NK-92 (cell line): ENCODE results near the gene CBY1.
"Not testable (repeated sequence)": the region's sequence is repeated elsewhere in the genome, so short reads cannot be mapped to it uniquely, and the experiment has no call there.

Experiments used
- DNase-seq: peaks from one replicate; lab custom pipeline; 2025; ENCODE audit not compliant: unreplicated experiment; lab: John Stamatoyannopoulos, UW

CBY1 gene

DNA sequence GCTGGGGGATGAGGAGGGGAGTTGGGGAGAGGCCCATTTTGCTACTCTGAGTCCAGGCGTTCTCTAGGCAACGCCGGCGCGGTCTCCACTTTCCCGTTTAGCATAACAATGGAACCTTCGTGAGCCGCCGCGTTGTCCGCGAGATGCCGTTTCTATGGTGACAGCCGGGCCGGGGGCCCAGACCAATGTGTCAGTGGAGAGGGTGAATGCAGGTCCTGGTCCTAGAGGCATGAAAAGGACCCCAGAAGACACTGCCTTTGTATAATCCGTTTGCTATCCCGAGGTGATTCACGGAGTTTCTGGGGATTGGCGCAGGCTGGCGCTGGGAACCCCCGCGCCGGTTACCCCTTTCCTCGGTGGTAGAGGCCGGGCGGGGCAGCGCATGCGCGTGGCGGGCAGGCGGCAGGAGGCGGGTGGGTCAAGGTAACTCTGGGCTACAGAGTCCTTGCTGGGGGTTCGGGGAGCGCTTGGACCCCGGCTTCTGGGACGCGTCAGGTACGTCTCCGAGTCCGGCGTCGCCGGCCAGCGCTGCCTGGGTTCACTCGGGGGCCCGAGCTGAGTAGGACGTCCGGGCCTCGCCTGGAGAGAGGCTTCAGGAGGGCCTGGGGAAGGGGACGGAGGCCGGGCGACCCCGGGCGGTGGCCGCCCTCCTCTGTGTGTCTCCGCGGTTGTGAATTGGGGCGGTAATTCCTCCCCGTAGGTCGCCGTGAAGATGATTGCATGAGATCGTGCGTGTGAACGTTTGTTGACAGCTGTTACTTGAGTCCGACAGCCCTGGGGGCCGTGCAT is at the start of gene CBY1, which contains the start of gene FAM227A:
TSS of gene CBY1 (plus strand) at position 383 of the 789 bp plus-strand sequence. CDS start 11,417 bp downstream, outside the sequence.
TSS of gene FAM227A (minus strand) at position 137 of the 789 bp plus-strand sequence. CDS start 6,224 bp downstream, outside the sequence.
- no peak for DNase-seq

GRCh38 chr22:38607680-38608079 is 48.8 kb upstream of the CBY1 start:
- DNase-seq, result no peak

DNA sequence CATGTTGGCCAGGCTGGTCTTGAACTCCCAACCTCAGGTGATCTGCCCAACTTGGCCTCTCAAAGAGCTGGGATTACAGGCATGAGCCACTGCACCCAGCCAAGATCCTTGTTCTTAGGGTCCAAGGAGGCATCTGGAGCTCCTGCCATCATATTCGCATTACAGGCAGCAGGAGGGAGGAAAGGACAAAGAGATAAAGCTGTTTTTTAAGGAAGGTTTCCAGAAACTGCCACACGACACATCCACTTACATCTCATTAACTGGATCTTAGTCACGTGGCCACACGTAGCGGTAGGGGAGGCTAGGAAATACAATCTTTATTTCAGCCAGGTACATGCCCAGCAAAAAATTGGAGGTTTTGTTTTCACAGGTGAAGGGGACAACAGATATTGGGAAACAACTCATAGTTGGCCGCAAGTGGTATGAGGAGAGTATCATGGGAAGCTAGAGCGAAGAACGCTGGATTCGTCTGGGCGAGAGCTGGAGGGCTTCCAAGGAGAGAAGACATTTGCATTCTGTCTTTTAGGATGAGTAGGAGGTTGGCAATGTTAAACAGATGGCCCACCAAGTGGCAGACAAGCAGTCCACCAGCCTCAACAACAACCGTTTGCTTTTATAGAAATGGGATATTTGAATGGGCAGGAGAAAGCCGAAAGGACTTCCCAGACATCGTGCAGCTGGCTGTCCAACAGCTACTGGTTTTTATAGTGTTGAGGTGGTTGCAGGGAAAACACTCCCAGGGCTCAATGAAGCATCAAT is 47.3 kb upstream of the CBY1 start:
- DNase-seq, result no peak

- no peak for DNase-seq
These were observed 46.2 kb upstream of the CBY1 start for GRCh38 chr22:38610234-38610633.

- no peak for DNase-seq
These were observed 44.9 kb upstream of the CBY1 start for GRCh38 chr22:38611559-38611958.

GRCh38 chr22:38612217-38613006 is 44.0 kb upstream of the CBY1 start:
- DNase-seq, result no peak

GRCh38 chr22:38613588-38613987 is 42.9 kb upstream of the CBY1 start:
- no peak for DNase-seq

- DNase-seq, result no peak
These were observed 41.9 kb upstream of the CBY1 start for GRCh38 chr22:38614332-38615063.

DNA sequence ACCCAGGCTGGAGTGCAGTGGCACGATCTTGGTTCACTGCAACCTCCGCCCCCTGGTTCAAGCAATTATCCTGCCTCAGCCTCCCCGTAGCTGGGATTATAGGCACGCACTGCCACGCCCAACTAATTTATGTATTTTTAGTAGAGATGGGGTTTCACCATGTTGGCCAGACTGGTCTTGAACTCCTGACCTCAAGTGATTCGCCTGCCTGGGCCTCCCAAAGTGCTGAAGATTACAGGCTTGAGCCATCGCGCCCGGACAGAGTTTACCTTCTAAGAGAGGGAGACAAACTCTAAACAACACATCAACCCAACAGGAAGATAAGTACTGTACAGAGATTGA is 41.4 kb upstream of the CBY1 start:
- not testable (repeated sequence) for DNase-seq

DNA sequence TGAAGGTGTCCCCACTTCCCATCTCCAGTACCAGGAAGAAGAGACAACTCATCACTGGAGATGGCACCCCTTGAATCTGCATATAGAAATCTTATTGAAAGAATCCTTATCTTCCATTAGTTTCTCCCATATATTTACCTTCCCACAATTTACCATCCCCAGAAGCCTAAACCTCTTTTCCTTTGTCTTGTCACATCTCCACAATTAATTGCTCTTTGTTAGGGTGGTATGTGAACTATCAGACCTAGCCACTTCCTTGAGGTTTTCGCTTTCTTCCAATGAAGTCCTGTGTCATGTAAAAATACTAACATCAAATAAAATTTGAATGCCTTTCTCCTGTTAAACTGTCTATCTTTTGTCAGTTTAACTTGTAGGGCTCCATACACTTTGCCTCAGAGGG is 38.2 kb upstream of the CBY1 start:
- no peak for DNase-seq

GRCh38 chr22:38618682-38619081 is 37.8 kb upstream of the CBY1 start:
- no peak for DNase-seq

DNA sequence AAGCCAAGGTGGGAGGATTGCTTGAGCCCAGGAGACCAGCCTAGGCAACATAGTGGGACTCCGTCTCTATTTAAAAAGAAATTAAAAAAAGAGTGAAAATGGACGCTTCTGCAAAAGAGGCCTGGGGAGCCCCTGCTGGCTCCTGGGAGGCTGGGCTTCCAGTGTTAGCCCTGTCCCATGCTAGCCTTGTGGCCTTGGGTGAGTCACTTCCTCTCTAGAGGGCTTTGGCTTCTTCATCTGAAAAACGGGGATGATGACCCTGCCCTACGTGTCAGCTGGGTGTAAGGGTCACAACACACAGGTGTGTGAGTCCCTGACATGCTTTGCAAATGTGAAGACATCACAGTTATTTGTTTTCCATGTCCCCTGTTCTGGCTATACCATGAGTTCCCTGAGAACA is 33.1 kb upstream of the CBY1 start:
- DNase-seq, result no peak

DNA sequence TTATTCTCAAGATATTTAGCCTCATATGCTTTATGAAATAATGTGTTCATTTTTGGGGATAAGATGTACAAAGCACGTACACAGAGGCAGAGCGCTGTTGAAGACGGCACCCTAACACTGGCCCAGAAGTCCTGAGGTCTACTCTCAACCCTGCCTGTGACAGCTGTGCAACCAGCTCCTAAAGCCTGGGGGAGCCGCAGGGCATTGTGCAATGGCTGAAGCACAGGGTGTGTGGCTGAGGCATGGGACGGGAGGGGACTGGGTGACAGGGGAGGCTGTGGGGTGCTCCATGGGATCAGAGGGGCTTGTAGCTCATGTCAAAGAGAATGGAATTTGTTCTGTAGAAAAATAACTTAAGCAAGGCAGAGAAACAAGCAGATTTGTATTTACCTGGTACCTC is 28.0 kb upstream of the CBY1 start:
- DNase-seq, result no peak

- DNase-seq, result no peak
These were observed 27.3 kb upstream of the CBY1 start for GRCh38 chr22:38629108-38629507.

DNA sequence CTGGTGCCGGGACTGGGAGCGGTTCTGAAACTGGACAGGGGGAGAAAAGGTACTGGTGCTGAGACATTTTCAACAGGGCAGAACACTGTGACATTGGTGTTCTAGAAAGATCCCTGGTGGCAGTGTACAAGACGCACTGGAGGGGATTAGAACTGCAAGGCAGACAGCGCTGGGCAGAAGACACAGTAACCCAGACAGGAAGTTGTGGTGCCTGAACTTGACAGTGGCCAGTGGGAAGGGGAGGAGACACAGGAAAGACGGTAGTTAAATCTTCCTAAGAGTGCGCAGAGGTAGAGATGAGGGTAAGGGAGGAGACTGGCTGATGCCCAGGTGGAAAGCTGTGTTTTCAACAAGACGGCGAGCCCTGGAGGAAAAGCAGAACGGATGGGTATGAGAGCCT is 24.7 kb upstream of the CBY1 start:
- no peak for DNase-seq

DNA sequence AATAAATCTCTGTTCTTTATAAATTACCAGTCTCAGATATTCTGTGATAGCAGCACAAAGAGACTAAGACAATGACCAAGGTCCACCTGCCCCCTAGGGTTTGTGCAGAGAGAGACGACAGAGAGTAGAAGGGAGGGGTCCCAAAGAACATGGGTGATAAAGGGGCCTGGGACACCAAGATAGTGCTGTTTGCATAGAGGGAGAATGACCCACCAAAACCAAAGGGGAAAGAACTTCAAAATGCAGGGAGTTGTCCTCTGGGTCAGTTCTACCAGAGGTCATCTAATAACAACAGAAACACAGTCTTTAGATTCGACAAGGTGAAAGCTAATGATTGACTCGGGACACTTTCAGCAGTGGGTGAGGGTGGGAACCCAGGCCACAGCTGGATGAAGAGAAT is 23.9 kb upstream of the CBY1 start:
- DNase-seq, result no peak

DNA sequence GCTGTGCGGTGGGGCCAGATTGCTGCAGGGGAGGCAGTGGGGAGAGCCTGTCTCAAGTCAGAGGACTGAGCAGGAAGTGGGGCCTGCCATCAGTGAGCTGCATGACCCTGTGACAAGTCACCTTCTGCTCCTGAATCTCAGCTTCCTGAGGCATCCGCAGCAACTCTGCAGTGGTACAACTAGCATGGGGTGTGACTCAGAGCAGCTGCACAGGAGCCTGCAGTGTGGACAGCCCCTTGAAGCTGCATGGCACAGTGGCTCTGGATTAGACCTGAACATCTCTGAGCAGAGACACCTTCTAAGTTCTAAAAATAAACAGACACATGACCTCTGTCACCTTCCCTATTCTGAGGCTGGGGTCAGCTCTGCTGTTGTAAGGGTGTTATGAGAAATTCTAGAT is 18.2 kb upstream of the CBY1 start:
- no peak for DNase-seq

DNA sequence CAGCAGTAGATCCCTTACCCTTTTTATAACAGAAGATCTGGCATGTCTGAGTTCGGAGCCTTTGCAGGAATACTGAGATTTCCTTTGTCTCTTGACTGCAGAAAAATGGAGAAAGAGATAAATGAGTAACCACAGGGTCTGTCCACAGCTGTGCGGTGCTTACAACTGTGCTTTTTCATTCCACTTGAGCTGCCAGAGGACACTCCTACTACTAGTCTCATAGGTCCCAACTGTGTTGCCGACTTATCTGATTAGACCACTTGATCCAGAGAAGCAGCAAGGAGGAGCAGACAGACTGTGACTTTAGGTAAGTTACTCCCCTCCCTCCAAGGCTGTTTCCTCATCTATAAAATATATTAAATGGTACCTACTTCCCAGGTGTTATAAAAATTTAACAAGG is 17.7 kb upstream of the CBY1 start:
- no peak for DNase-seq

GRCh38 chr22:38641476-38642040 is 14.9 kb upstream of the CBY1 start:
- DNase-seq, result no peak

DNA sequence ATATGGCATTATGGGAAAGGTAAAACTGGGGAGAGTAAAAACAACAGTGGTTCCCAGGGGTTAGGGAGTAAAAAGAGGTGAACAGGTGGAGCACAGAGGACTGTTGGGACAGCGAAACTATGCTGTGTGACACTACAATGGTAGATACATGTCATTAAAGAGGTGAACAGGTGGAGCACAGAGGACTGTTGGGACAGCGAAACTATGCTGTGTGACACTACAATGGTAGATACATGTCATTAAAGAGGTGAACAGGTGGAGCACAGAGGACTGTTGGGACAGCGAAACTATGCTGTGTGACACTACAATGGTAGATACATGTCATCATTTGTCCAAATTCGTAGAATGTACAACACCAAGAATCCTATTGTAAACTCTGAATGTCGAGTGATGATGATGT is 12.2 kb upstream of the CBY1 start:
- not testable (repeated sequence) for DNase-seq

GRCh38 chr22:38645430-38645829 is 11.0 kb upstream of the CBY1 start:
- no peak for DNase-seq
